SK-N-SH (cell line): Measurements from ENCODE around the gene ZNF260. TPM values are rescaled to one million over a fixed set of nuclear protein-coding genes. Genes with fewer than 3 reads are reported as not detected.

Experiments
- CTCF ChIA-PET: fragments of 300-600, 350-600 bp; formaldehyde crosslinking; extraction: SDS; loops from one replicate; lab custom pipeline; 2021; lab: Yijun Ruan, JAX
- POLR2A ChIA-PET: fragments of 350-600 bp; sonication (Branson Sonifier 250); formaldehyde crosslinking; extraction: SDS; loops from one replicate; lab custom pipeline; 2020; ENCODE audit warnings: antibody characterized with exemption, inconsistent platforms; lab: Yijun Ruan, JAX
- DNase-seq: peaks from one replicate; pipeline ENCODE4 v3.0.0; 2012
- H2AFZ ChIP-seq: fragments of 200-600 bp; sonication (generic); 2 replicates; pipeline ENCODE4 v1.8.1; 2016; ENCODE audit warnings: antibody characterized with exemption, mild to moderate bottlenecking, low read depth
- H3F3A ChIP-seq: fragments of 200-600 bp; sonication (generic); replicated peaks from 2 replicates; pipeline ENCODE3; 2016; ENCODE audit warnings: antibody characterized with exemption, mild to moderate bottlenecking; ENCODE audit not compliant: insufficient read depth
- H3K27ac ChIP-seq, 2 experiments: fragments of 200-500 bp in 1 of 2; fragments of 200-600 bp in 1 of 2; sonication (Bioruptor generic) in 1 of 2; sonication (generic), shearing (Covaris generic) in 1 of 2; 2 replicates each; pipeline versions ENCODE4 v1.5.1 to v1.6.1; 2014 to 2016; ENCODE audit warnings: low read depth in 2 of 2, inconsistent platforms in 1 of 2, low read length in 1 of 2, mild to moderate bottlenecking in 1 of 2, mixed read lengths in 1 of 2
- H3K27me3 ChIP-seq: fragments of 200-600 bp; sonication (generic), shearing (Covaris generic); 2 replicates; pipeline ENCODE4 v1.6.1; 2016; ENCODE audit warnings: mixed run types; ENCODE audit not compliant: insufficient read depth
- H3K36me3 ChIP-seq, 2 experiments: fragments of 200-500 bp in 1 of 2; fragments of 200-600 bp in 1 of 2; sonication (Bioruptor generic) in 1 of 2; sonication (generic) in 1 of 2; replicated peaks in 1 of 2; 2 replicates each; pipeline versions ENCODE3 to v1.5.1; 2014 to 2016; ENCODE audit warnings: low read length in 1 of 2, mild to moderate bottlenecking in 1 of 2; ENCODE audit not compliant: insufficient read depth in 2 of 2, control insufficient read depth in 1 of 2
- H3K4me1 ChIP-seq, 2 experiments: fragments of 200-500 bp in 1 of 2; fragments of 200-600 bp in 1 of 2; sonication (Bioruptor generic) in 1 of 2; sonication (generic), shearing (Covaris generic) in 1 of 2; 2 replicates each; pipeline versions ENCODE4 v1.5.1 to v1.6.1; 2014 to 2016; ENCODE audit warnings: low read depth in 1 of 2, low read length in 1 of 2, mixed run types in 1 of 2; ENCODE audit not compliant: insufficient read depth in 2 of 2, control insufficient read depth in 1 of 2
- H3K4me2 ChIP-seq: fragments of 200-600 bp; sonication (generic), shearing (Covaris generic); 2 replicates; pipeline ENCODE4 v1.6.1; 2017; ENCODE audit warnings: mixed run types
- H3K4me3 ChIP-seq, 2 experiments: fragments of 200-500 bp in 1 of 2; fragments of 200-600 bp in 1 of 2; sonication (Bioruptor generic) in 1 of 2; sonication (generic), shearing (Covaris generic) in 1 of 2; 2 replicates each; pipeline versions ENCODE4 v1.5.1 to v1.8.1; 2014 to 2016; ENCODE audit warnings: low read depth in 2 of 2, inconsistent platforms in 1 of 2, low read length in 1 of 2, mild to moderate bottlenecking in 1 of 2, mixed read lengths in 1 of 2, moderate library complexity in 1 of 2
- H3K79me2 ChIP-seq: fragments of 200-600 bp; sonication (generic); 2 replicates; pipeline ENCODE4 v1.8.1; 2017; ENCODE audit warnings: mild to moderate bottlenecking; ENCODE audit not compliant: insufficient read depth
- H3K9ac ChIP-seq: fragments of 200-600 bp; sonication (generic); 2 replicates; pipeline ENCODE4 v1.6.1; 2017; ENCODE audit warnings: mixed run types
- H3K9me2 ChIP-seq: fragments of 200-600 bp; sonication (generic); 2 replicates; pipeline ENCODE4 v1.6.1; 2017; ENCODE audit warnings: mixed run types
- H3K9me3 ChIP-seq: fragments of 200-600 bp; sonication (generic); 2 replicates; pipeline ENCODE4 v1.6.1; 2017; ENCODE audit warnings: mixed run types, mild to moderate bottlenecking, moderate library complexity
- H4K20me1 ChIP-seq: fragments of 200-600 bp; sonication (generic); 2 replicates; pipeline ENCODE4 v1.6.1; 2017; ENCODE audit warnings: mild to moderate bottlenecking, mixed run types; ENCODE audit not compliant: insufficient read depth
- FOSL2 ChIP-seq: IDR thresholded peaks from 2 replicates; pipeline ENCODE4 v1.4.0; 2012; ENCODE audit warnings: low read depth, mild to moderate bottlenecking, moderate library complexity, borderline replicate concordance
- FOXJ3 ChIP-seq: sonication (generic); formaldehyde crosslinking; IDR thresholded peaks from 2 replicates; pipeline ENCODE4 v1.5.1; 2020; ENCODE audit warnings: mild to moderate bottlenecking, missing genetic modification reagents
- FOXM1 ChIP-seq: IDR thresholded peaks from 2 replicates; pipeline ENCODE4 v1.4.0; 2012; ENCODE audit warnings: low read depth, mild to moderate bottlenecking
- GABPA ChIP-seq: IDR thresholded peaks from 2 replicates; pipeline ENCODE4 v1.4.0; 2012; ENCODE audit warnings: low read depth, mild to moderate bottlenecking
- GATA2 ChIP-seq: sonication (generic); formaldehyde crosslinking; IDR thresholded peaks from 2 replicates; pipeline ENCODE4 v1.5.0; 2020; ENCODE audit warnings: mild to moderate bottlenecking, missing genetic modification reagents
- JUND ChIP-seq: IDR thresholded peaks from 2 replicates; pipeline ENCODE4 v1.4.0; 2012
- MEF2A ChIP-seq: IDR thresholded peaks from 2 replicates; pipeline ENCODE4 v1.4.0; 2012; ENCODE audit warnings: low read depth, borderline replicate concordance
- MXI1 ChIP-seq: IDR thresholded peaks from 2 replicates; pipeline ENCODE4 v1.6.1; 2012; ENCODE audit warnings: mild to moderate bottlenecking, low read depth, low read length, improper control_type of control experiment
- NRF1 ChIP-seq: IDR thresholded peaks from 2 replicates; pipeline ENCODE4 v1.6.1; 2012; ENCODE audit warnings: low read depth, mild to moderate bottlenecking, low read length
- POLR2AphosphoS5 ChIP-seq: IDR thresholded peaks from 2 replicates; pipeline ENCODE4 v1.6.1; 2012; ENCODE audit warnings: low read depth, low read length
- RAD21 ChIP-seq: IDR thresholded peaks from 2 replicates; pipeline ENCODE4 v1.6.1; 2012; ENCODE audit warnings: mild to moderate bottlenecking, low read length
- RCOR1 ChIP-seq: fragments of 150-350 bp; IDR thresholded peaks from 2 replicates; pipeline ENCODE4 v1.6.1; 2017; ENCODE audit warnings: antibody characterized with exemption, low read length
- RFX5 ChIP-seq: IDR thresholded peaks from 2 replicates; pipeline ENCODE4 v1.6.1; 2012; ENCODE audit warnings: mild to moderate bottlenecking, improper control_type of control experiment, low read length
- SIN3A ChIP-seq: IDR thresholded peaks from 2 replicates; pipeline ENCODE4 v1.6.1; 2012; ENCODE audit warnings: low read depth, mild to moderate bottlenecking, low read length, moderate library complexity, borderline replicate concordance
- TAF1 ChIP-seq: IDR thresholded peaks from 2 replicates; pipeline ENCODE4 v1.6.1; 2012; ENCODE audit warnings: low read depth, mild to moderate bottlenecking, low read length, moderate library complexity, borderline replicate concordance
- TEAD4 ChIP-seq: IDR thresholded peaks from 2 replicates; pipeline ENCODE4 v1.4.0; 2012; ENCODE audit warnings: mild to moderate bottlenecking, borderline replicate concordance; ENCODE audit not compliant: insufficient read depth
- WGBS: methylation state at CpG from one replicate; pipeline ENCODE4 v1.1.6; 2017; ENCODE audit warnings: low lambda C conversion rate; 5-methylcytosine and 5-hydroxymethylcytosine counted together
- polyA plus RNA-seq, 3 experiments: library from polyadenylated mRNA; depleted of rRNA; stranded (reverse); fragments of >200 nt; gene quantifications; 2 replicates each; pipeline ENCODE4 v1.2.3, GENCODE V29; 2012
- TF ChIP-seq, protein P1 (sequence below): fragments of 150-350 bp; IDR thresholded peaks from 2 replicates; pipeline ENCODE4 v1.6.1; 2016; ENCODE audit warnings: mild to moderate bottlenecking, low read depth, low read length
- TF ChIP-seq, protein P2 (sequence below): fragments of 150-350 bp; IDR thresholded peaks from 2 replicates; pipeline ENCODE4 v1.6.1; 2017; ENCODE audit warnings: antibody characterized with exemption, low read length, low read depth, borderline replicate concordance
- TF ChIP-seq, protein P3 (sequence below): IDR thresholded peaks from 2 replicates; pipeline ENCODE4 v1.4.0; 2012; ENCODE audit warnings: low read depth, borderline replicate concordance
- TF ChIP-seq, protein P4 (sequence below): IDR thresholded peaks from 2 replicates; pipeline ENCODE4 v1.4.0; 2012; ENCODE audit warnings: low read depth
- TF ChIP-seq, protein P5 (sequence below): IDR thresholded peaks from 2 replicates; pipeline ENCODE4 v1.6.1; 2012; ENCODE audit warnings: mild to moderate bottlenecking, low read depth, low read length, moderate library complexity

ZNF260 gene
- polyA plus RNA-seq, 1 of the 3 experiments (the other 2 are of a cell fraction) = 2.6 TPM

DNA sequence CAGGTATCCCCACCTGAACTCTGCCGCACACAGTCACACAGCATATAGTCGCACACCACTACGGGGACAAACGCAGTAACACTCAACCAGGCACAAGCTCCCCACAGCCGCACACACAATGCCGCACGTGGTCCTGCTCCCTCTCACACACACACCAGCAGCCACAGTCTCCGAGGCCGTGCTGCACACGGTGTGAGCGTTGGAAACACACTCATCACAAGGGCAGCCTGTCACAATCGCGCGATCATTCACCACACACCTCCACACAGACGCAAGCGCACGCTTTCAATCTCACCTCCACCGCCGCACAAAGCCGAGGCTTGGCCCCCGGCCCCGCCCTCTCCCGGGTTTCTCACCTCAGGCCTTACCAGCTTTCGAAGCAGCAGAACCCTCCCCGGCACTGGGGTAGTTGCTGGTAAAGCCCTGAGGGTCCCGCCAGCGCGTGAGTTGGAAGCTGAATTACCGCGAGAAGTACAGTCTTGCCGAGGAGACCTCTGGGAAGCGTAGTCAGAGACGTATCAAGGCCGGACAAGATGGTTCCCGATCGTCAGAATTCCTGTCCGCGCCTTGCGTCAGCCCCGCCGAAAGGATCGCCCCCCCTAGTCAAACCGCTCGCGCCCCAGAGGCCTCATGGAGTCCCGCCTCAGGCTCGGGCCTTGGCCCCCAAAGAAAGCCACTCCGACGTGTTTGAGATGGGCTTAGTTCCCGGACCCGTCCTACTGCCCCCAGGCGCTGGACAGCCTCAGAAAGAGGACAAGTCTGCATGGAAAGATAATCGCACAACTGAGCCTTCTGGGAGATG is 38.8 kb downstream of the ZNF260 start, which contains the start of gene ZNF566 (continued):
- TF ChIP-seq MXI1 (peak; percentile 92), TAF1 (peak; percentile 35; the same call in 1 of the 2 replicates), POLR2AphosphoS5 (peak; percentile 46; the same call in 1 of the 2 replicates), GATA2 (CRISPR knock-in tag) (no peak; the same call in 1 of the 2 replicates), FOSL2 (no peak), RCOR1 (no peak; the same call in 1 of the 2 replicates), MEF2A (no peak), NRF1 (0 out of 2 replicates have a peak, but pooled peaks have one; percentile 38)
- TF ChIP-seq, protein P1, sequence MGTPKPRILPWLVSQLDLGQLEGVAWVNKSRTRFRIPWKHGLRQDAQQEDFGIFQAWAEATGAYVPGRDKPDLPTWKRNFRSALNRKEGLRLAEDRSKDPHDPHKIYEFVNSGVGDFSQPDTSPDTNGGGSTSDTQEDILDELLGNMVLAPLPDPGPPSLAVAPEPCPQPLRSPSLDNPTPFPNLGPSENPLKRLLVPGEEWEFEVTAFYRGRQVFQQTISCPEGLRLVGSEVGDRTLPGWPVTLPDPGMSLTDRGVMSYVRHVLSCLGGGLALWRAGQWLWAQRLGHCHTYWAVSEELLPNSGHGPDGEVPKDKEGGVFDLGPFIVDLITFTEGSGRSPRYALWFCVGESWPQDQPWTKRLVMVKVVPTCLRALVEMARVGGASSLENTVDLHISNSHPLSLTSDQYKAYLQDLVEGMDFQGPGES = no peak
- TF ChIP-seq, protein P2, sequence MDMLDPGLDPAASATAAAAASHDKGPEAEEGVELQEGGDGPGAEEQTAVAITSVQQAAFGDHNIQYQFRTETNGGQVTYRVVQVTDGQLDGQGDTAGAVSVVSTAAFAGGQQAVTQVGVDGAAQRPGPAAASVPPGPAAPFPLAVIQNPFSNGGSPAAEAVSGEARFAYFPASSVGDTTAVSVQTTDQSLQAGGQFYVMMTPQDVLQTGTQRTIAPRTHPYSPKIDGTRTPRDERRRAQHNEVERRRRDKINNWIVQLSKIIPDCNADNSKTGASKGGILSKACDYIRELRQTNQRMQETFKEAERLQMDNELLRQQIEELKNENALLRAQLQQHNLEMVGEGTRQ = no peak

DNA sequence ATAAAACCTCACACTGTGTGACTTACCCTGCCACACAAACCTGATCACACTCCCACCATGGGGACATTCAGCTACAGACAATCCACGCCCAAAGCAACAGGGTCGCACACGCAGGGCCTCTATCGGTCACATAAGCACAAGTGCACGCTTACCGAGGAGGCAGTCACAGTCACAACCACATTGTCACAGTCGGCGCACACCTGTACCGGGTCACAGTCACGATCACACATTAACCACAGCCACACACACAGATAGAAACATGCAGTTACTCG is 39.3 kb downstream of the ZNF260 start:
- peak overlapping the region; percentile 62 to 83 for H3K4me3 ChIP-seq
- no peaks in the 10 kb centered on the region for H3K9me2 ChIP-seq
- 6% methylated on average over 3 of the region's 11 CpGs for WGBS
- peak overlapping the region; percentile 84 for H3K4me2 ChIP-seq
- no peaks in the 10 kb centered on the region; a peak in 2 of 4 replicates for H3K4me1 ChIP-seq
- no peaks in the 10 kb centered on the region for H3K9me3 ChIP-seq
- peak; percentile 59 for DNase-seq
- H3K9ac ChIP-seq = peak overlapping the region; percentile 84
- H3K27ac ChIP-seq = peak overlapping the region; percentile 83 to 96
- POLR2A ChIA-PET = interaction anchor here (0.6 to 2.0 kb wide), 9 partner anchors 40 to 362 kb away, joined by 3 to 21 read pairs (median 8); partner anchors contain the start of genes ZFP14, ZFP82, ZNF146 and ZNF260
- no peaks in the 10 kb centered on the region for H4K20me1 ChIP-seq
- CTCF ChIA-PET = interaction anchor here (0.9 to 1.1 kb wide), 2 partner anchors 69 to 111 kb away, joined by 3 to 6 read pairs; no protein-coding TSS in a partner anchor
- no peaks in the 10 kb centered on the region for H3F3A ChIP-seq
- peak overlapping the region; percentile 95 for H2AFZ ChIP-seq
- H3K27me3 ChIP-seq = no peaks in the 10 kb centered on the region
- H3K79me2 ChIP-seq = peaks cover 38% of the 10 kb centered on the region; the same call in 1 of the 2 replicates
- H3K36me3 ChIP-seq = no peaks in the 10 kb centered on the region
- no peak for TF ChIP-seq MXI1
- no peak for TF ChIP-seq GATA2 (CRISPR knock-in tag)
- TF ChIP-seq RAD21 = no peak
- TF ChIP-seq, protein P1 = no peak
- TF ChIP-seq FOXJ3 (CRISPR knock-in tag) = no peak
- TF ChIP-seq, protein P3, sequence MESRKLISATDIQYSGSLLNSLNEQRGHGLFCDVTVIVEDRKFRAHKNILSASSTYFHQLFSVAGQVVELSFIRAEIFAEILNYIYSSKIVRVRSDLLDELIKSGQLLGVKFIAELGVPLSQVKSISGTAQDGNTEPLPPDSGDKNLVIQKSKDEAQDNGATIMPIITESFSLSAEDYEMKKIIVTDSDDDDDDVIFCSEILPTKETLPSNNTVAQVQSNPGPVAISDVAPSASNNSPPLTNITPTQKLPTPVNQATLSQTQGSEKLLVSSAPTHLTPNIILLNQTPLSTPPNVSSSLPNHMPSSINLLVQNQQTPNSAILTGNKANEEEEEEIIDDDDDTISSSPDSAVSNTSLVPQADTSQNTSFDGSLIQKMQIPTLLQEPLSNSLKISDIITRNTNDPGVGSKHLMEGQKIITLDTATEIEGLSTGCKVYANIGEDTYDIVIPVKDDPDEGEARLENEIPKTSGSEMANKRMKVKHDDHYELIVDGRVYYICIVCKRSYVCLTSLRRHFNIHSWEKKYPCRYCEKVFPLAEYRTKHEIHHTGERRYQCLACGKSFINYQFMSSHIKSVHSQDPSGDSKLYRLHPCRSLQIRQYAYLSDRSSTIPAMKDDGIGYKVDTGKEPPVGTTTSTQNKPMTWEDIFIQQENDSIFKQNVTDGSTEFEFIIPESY = no peak
- TF ChIP-seq RFX5 = no peak
- TF ChIP-seq, protein P4, sequence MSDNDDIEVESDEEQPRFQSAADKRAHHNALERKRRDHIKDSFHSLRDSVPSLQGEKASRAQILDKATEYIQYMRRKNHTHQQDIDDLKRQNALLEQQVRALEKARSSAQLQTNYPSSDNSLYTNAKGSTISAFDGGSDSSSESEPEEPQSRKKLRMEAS = no peak
- no peak for TF ChIP-seq FOXM1
- no peak for TF ChIP-seq GABPA
- no peak for TF ChIP-seq SIN3A
- TF ChIP-seq TEAD4 = no peak
- TF ChIP-seq, protein P5, sequence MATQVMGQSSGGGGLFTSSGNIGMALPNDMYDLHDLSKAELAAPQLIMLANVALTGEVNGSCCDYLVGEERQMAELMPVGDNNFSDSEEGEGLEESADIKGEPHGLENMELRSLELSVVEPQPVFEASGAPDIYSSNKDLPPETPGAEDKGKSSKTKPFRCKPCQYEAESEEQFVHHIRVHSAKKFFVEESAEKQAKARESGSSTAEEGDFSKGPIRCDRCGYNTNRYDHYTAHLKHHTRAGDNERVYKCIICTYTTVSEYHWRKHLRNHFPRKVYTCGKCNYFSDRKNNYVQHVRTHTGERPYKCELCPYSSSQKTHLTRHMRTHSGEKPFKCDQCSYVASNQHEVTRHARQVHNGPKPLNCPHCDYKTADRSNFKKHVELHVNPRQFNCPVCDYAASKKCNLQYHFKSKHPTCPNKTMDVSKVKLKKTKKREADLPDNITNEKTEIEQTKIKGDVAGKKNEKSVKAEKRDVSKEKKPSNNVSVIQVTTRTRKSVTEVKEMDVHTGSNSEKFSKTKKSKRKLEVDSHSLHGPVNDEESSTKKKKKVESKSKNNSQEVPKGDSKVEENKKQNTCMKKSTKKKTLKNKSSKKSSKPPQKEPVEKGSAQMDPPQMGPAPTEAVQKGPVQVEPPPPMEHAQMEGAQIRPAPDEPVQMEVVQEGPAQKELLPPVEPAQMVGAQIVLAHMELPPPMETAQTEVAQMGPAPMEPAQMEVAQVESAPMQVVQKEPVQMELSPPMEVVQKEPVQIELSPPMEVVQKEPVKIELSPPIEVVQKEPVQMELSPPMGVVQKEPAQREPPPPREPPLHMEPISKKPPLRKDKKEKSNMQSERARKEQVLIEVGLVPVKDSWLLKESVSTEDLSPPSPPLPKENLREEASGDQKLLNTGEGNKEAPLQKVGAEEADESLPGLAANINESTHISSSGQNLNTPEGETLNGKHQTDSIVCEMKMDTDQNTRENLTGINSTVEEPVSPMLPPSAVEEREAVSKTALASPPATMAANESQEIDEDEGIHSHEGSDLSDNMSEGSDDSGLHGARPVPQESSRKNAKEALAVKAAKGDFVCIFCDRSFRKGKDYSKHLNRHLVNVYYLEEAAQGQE = no peak
- no peak for TF ChIP-seq JUND
